Neutrophil (primary cell): ENCODE data around the gene TAF1A.

ENCODE experiments used
- H3K27ac ChIP-seq: fragments of 200-600 bp; sonication (generic); 2 replicates; pipeline ENCODE4 v1.5.1; 2016; ENCODE audit warnings: mild to moderate bottlenecking, moderate library complexity
- H3K27me3 ChIP-seq: fragments of 200-600 bp; sonication (generic); 2 replicates; pipeline ENCODE4 v1.6.0; 2016; ENCODE audit warnings: mild to moderate bottlenecking
- H3K36me3 ChIP-seq: fragments of 200-600 bp; sonication (generic); 2 replicates; pipeline ENCODE4 v1.5.1; 2017
- H3K4me1 ChIP-seq, 2 experiments: fragments of 200-600 bp in 1 of 2; sonication (generic) in 1 of 2; 1 replicate in 1 of 2; 2 replicates in 1 of 2; pipeline versions ENCODE4 v1.5.1 to v1.6.1; 2013 to 2016; ENCODE audit warnings: low read depth in 1 of 2, low read length in 1 of 2, mild to moderate bottlenecking in 1 of 2, moderate library complexity in 1 of 2; ENCODE audit not compliant: control insufficient read depth in 1 of 2, insufficient read depth in 1 of 2
- H3K4me3 ChIP-seq, 2 experiments: fragments of 200-600 bp in 1 of 2; sonication (generic) in 1 of 2; 1 replicate in 1 of 2; 2 replicates in 1 of 2; pipeline ENCODE4 v1.5.1; 2013 to 2016; ENCODE audit warnings: low read depth in 1 of 2, low read length in 1 of 2, mild to moderate bottlenecking in 1 of 2, moderate library complexity in 1 of 2
- H3K9me3 ChIP-seq: fragments of 200-600 bp; sonication (generic); 2 replicates; pipeline ENCODE4 v1.5.1; 2016
- TF ChIP-seq, protein P1 (sequence below): fragments of 200-600 bp; sonication (generic); IDR thresholded peaks from 2 replicates; pipeline ENCODE4 v1.5.1; 2016; ENCODE audit warnings: antibody characterized with exemption

The TAF1A gene

DNA sequence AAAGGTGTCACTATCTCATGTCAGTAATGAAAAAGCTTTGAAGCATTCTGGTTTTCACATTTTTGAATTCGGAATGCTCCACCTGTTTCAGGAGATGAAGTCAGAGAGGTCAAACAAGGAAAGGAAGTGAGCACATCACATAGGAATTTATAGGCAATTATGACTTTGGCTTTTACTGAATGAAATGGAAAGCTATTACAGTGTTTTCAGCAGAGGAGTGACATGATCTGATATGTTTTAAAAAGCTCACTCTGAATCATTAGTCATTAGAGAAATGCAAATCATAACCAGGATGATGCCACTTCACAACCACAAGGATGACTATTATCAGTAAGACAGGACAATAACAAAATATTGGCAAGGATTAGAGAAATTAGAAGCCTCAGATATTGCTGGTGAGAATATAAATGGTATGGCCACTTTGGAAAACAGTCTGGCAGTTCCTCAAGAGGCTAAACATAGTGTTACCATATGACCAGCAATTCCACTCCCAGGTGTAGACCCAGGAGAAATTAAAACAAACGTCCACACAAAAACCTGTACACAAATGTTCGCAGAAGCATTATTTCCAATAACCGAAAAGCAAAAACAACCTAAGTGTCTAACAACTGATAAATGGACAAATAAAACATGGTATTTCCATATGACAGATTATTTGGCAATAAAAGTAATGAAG is 7.5 kb downstream of the TAF1A start:
- Histone ChIP-seq H3K4me1 (no peaks in the 10 kb centered on the region), H3K4me3 (no peak overlapping the region), H3K27ac (no peak overlapping the region), H3K36me3 (peaks cover 9% of the 10 kb centered on the region), H3K27me3 (no peaks in the 10 kb centered on the region), H3K9me3 (no peaks in the 10 kb centered on the region)
- TF ChIP-seq, protein P1, sequence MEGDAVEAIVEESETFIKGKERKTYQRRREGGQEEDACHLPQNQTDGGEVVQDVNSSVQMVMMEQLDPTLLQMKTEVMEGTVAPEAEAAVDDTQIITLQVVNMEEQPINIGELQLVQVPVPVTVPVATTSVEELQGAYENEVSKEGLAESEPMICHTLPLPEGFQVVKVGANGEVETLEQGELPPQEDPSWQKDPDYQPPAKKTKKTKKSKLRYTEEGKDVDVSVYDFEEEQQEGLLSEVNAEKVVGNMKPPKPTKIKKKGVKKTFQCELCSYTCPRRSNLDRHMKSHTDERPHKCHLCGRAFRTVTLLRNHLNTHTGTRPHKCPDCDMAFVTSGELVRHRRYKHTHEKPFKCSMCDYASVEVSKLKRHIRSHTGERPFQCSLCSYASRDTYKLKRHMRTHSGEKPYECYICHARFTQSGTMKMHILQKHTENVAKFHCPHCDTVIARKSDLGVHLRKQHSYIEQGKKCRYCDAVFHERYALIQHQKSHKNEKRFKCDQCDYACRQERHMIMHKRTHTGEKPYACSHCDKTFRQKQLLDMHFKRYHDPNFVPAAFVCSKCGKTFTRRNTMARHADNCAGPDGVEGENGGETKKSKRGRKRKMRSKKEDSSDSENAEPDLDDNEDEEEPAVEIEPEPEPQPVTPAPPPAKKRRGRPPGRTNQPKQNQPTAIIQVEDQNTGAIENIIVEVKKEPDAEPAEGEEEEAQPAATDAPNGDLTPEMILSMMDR: no peak

DNA sequence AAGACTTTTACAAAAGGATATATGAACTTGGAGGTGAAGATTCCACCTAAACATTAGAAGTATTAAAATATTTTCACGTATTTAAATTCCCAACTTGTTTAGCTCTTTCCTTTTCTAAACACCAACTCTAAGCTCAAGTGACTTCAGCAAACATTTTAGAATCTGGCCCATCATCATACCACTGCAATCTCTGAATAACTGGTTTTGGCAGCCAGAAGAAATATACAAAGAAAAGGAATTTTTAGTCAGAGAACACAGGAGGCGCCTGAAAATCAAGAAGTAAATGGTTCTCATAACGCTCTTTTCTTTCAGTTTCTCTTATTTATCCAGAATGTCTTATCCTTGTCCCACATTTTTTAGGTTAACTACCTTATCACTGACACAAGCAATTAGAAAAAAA is 10.4 kb downstream of the TAF1A start:
- Histone ChIP-seq H3K27me3 (no peaks in the 10 kb centered on the region), H3K27ac (no peak overlapping the region), H3K4me1 (no peaks in the 10 kb centered on the region), H3K4me3 (no peak overlapping the region), H3K36me3 (peaks cover 6% of the 10 kb centered on the region), H3K9me3 (no peaks in the 10 kb centered on the region)
- TF ChIP-seq, protein P1: no peak

DNA sequence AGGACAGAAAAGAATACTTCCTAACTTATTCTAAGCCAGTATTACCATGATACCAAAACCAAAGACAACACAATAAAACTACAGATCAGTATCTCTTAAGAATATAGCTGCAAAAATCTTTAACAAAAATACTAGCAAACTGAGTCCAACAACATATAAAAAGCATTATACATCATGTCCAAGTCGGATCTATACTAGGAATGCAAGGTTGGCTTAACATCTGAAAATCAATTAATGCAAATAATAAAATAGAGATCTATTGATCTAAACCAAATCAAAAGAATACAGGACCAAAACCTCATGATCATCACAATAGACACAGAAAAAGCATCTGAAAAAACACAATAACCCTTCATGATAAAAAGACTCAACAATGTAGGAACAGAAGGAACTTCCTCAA is 18.9 kb downstream of the TAF1A start:
- Histone ChIP-seq H3K9me3 (no peaks in the 10 kb centered on the region), H3K27ac (no peak overlapping the region), H3K4me1 (no peaks in the 10 kb centered on the region), H3K27me3 (no peaks in the 10 kb centered on the region), H3K4me3 (no peak overlapping the region), H3K36me3 (peaks cover 21% of the 10 kb centered on the region)
- TF ChIP-seq, protein P1: no peak

DNA sequence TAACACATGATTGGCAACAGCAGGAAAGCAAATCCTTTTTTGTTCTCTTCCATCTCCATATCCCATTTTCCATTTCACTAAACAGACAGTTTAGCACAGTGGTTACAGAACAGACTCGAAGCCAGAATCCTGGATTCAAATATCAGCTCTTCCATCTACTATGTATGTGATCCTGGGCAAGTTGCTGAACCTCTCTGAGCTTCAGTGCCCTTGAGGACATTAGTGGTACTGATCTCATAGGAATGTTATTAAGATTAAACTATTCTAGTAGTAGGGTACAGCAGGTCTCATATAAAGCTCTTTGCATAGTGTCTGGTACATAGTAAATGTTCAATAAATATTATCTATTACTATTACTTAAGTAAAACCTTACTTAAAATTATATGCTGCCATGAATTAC is 28.1 kb downstream of the TAF1A start:
- no peaks in the 10 kb centered on the region for H3K9me3 ChIP-seq
- no peaks in the 10 kb centered on the region for H3K4me1 ChIP-seq
- peaks cover 32% of the 10 kb centered on the region for H3K36me3 ChIP-seq
- TF ChIP-seq, protein P1: no peak
- H3K27ac ChIP-seq: no peak overlapping the region
- H3K27me3 ChIP-seq: no peaks in the 10 kb centered on the region
- no peak overlapping the region for H3K4me3 ChIP-seq

DNA sequence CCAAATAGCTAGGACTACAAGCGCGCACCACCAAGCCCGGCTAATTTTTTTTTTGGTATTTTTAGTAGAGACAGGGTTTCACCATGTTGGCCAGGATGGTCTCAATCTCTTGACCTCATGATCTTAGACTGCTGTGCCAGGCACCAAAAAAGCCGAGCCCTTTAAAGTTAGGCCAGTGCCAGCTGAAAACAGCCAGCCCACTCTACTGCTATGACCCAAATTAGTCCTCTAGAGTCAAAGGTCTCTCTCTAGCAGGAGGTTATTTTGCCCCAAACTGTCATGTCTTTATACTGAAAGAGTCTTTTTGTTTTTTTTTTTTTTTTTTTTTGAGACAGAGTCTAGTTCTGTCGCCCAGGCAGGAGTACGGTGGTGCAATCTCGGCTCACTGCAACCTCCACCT is 32.2 kb downstream of the TAF1A start:
- H3K36me3 ChIP-seq: peaks cover 39% of the 10 kb centered on the region
- TF ChIP-seq, protein P1: no peak
- H3K9me3 ChIP-seq: no peaks in the 10 kb centered on the region
- H3K4me3 ChIP-seq: no peak overlapping the region
- no peaks in the 10 kb centered on the region for H3K27me3 ChIP-seq
- H3K27ac ChIP-seq: no peak overlapping the region
- H3K4me1 ChIP-seq: no peaks in the 10 kb centered on the region
